Measurements from ENCODE around the gene KCNQ1. TPM values are rescaled to one million over a fixed set of nuclear protein-coding genes. Genes with fewer than 3 reads are reported as not detected.

The KCNQ1 gene
- total RNA-seq, 1 donor from 2014 or later: 4.8 TPM

GRCh38 chr11:2878782-2879181, 434.0 kb downstream of the KCNQ1 start:
- no peak for TF ChIP-seq CTCF (conservative IDR thresholded peaks at IDR 0.05)
- Mint-ChIP-seq H3K4me1 (ENCODE audit: unreplicated experiment) (peaks cover 18% of the 10 kb centered on the region), H3K4me3 (no peak overlapping the region), H3K9me3 (no peaks in the 10 kb centered on the region), H3K27ac (no peak overlapping the region), H3K27me3 (peaks cover 5% of the 10 kb centered on the region), H3K36me3 (peaks cover 9% of the 10 kb centered on the region)
- no peak for DNase-seq (ENCODE audit: extremely low spot score, unreplicated experiment)

GRCh38 chr11:2880646-2881045, 435.8 kb downstream of the KCNQ1 start:
- H3K4me1 Mint-ChIP-seq (ENCODE audit: unreplicated experiment): peaks cover 18% of the 10 kb centered on the region
- no peaks in the 10 kb centered on the region for H3K9me3 Mint-ChIP-seq
- H3K27me3 Mint-ChIP-seq: peaks cover 5% of the 10 kb centered on the region
- no peak for DNase-seq (ENCODE audit: extremely low spot score, unreplicated experiment)
- no peak overlapping the region for H3K4me3 Mint-ChIP-seq
- H3K36me3 Mint-ChIP-seq: peaks cover 8% of the 10 kb centered on the region
- H3K27ac Mint-ChIP-seq: no peak overlapping the region
- TF ChIP-seq CTCF (conservative IDR thresholded peaks at IDR 0.05): no peak

GRCh38 chr11:2881076-2881980, 436.5 kb downstream of the KCNQ1 start:
- Mint-ChIP-seq H3K36me3 (peaks cover 4% of the 10 kb centered on the region), H3K4me3 (peak overlapping the region; percentile 45), H3K27me3 (peaks cover 5% of the 10 kb centered on the region), H3K9me3 (no peaks in the 10 kb centered on the region), H3K4me1 (ENCODE audit: unreplicated experiment) (peaks cover 18% of the 10 kb centered on the region), H3K27ac (no peak overlapping the region)
- DNase-seq (ENCODE audit: extremely low spot score, unreplicated experiment): no peak
- no peak for TF ChIP-seq CTCF (conservative IDR thresholded peaks at IDR 0.05)

GRCh38 chr11:2881981-2882375, 437.2 kb downstream of the KCNQ1 start:
- Mint-ChIP-seq H3K9me3 (no peaks in the 10 kb centered on the region), H3K27me3 (peaks cover 5% of the 10 kb centered on the region), H3K4me1 (ENCODE audit: unreplicated experiment) (peaks cover 18% of the 10 kb centered on the region), H3K36me3 (peaks cover 4% of the 10 kb centered on the region), H3K27ac (no peak overlapping the region), H3K4me3 (peak overlapping the region; percentile 89)
- TF ChIP-seq CTCF (conservative IDR thresholded peaks at IDR 0.05): no peak
- DNase-seq (ENCODE audit: extremely low spot score, unreplicated experiment): no peak

GRCh38 chr11:2882396-2883110, 437.7 kb downstream of the KCNQ1 start:
- Mint-ChIP-seq H3K4me3 (peak overlapping the region; percentile 89), H3K4me1 (ENCODE audit: unreplicated experiment) (peaks cover 18% of the 10 kb centered on the region), H3K9me3 (no peaks in the 10 kb centered on the region), H3K36me3 (peaks cover 4% of the 10 kb centered on the region), H3K27ac (peak overlapping the region; percentile 83), H3K27me3 (peaks cover 5% of the 10 kb centered on the region)
- DNase-seq (ENCODE audit: extremely low spot score, unreplicated experiment): no peak
- no peak for TF ChIP-seq CTCF (conservative IDR thresholded peaks at IDR 0.05)

Measured in type B pancreatic cell (in vitro differentiated cells).